GM12878 (cell line): Measurements from ENCODE around the gene KLLN. TPM values are rescaled to one million over a fixed set of nuclear protein-coding genes. Genes with fewer than 3 reads are reported as not detected.

ENCODE experiments used
- ASH2L ChIP-seq: fragments of 300-600, 200-600 bp; sonication (generic); IDR thresholded peaks from 2 replicates; pipeline ENCODE4 v1.6.1; 2017; ENCODE audit warnings: low read depth, mild to moderate bottlenecking, borderline replicate concordance
- ATF2 ChIP-seq: IDR thresholded peaks from 2 replicates; pipeline ENCODE4 v1.6.1; 2012; ENCODE audit warnings: low read length, inconsistent platforms
- BACH1 ChIP-seq: fragments of 450-650 bp; IDR thresholded peaks from 2 replicates; pipeline ENCODE4 v1.6.1; 2017; ENCODE audit warnings: mild to moderate bottlenecking, borderline replicate concordance
- BMI1 ChIP-seq: fragments of 450-650 bp; IDR thresholded peaks from 2 replicates; pipeline ENCODE4 v1.6.1; 2016; ENCODE audit warnings: mild to moderate bottlenecking, moderate library complexity, borderline replicate concordance
- CREB1 ChIP-seq: IDR thresholded peaks from 2 replicates; pipeline ENCODE4 v1.6.1; 2012; ENCODE audit warnings: low read depth, mild to moderate bottlenecking, inconsistent platforms
- CREM ChIP-seq: IDR thresholded peaks from 2 replicates; pipeline ENCODE4 v1.6.1; 2014; ENCODE audit warnings: antibody characterized with exemption, low read depth
- E2F8 ChIP-seq: fragments of 450-650 bp; IDR thresholded peaks from 2 replicates; pipeline ENCODE4 v1.6.1; 2018; ENCODE audit warnings: mild to moderate bottlenecking, low read depth, moderate library complexity; ENCODE audit not compliant: partially characterized antibody
- ELK1 ChIP-seq: IDR thresholded peaks from 2 replicates; pipeline ENCODE4 v1.6.1; 2012; ENCODE audit warnings: low read depth, low read length, improper control_type of control experiment
- MLLT1 ChIP-seq: fragments of 450-650 bp; IDR thresholded peaks from 2 replicates; pipeline ENCODE4 v1.6.1; 2016; ENCODE audit warnings: mild to moderate bottlenecking
- MTA2 ChIP-seq: fragments of 450-650 bp; IDR thresholded peaks from 2 replicates; pipeline ENCODE4 v1.6.1; 2016; ENCODE audit warnings: low read depth, mild to moderate bottlenecking, moderate library complexity
- MXI1 ChIP-seq: fragments of 150-350 bp; IDR thresholded peaks from 2 replicates; pipeline ENCODE4 v1.6.1; 2011; ENCODE audit warnings: low read depth, mild to moderate bottlenecking, inconsistent platforms, low read length, improper control_type of control experiment
- MYC ChIP-seq: IDR thresholded peaks from 2 replicates; pipeline ENCODE4 v1.6.1; 2011; ENCODE audit warnings: mild to moderate bottlenecking, low read length, moderate library complexity, inconsistent platforms; ENCODE audit not compliant: insufficient read depth, insufficient replicate concordance, insufficient read length, severe bottlenecking
- NR2F1 ChIP-seq: fragments of 450-650 bp; conservative IDR thresholded peaks from 2 replicates; pipeline ENCODE4 v1.6.1; 2017; ENCODE audit warnings: mild to moderate bottlenecking
- POLR2A ChIP-seq: IDR thresholded peaks from 2 replicates; pipeline ENCODE4 v1.6.1; 2011; ENCODE audit warnings: low read depth, mild to moderate bottlenecking, low read length
- POLR2AphosphoS5 ChIP-seq: IDR thresholded peaks from 2 replicates; pipeline ENCODE4 v1.6.1; 2011; ENCODE audit warnings: mild to moderate bottlenecking, low read length, inconsistent platforms
- RB1 ChIP-seq: fragments of 450-650 bp; formaldehyde crosslinking; IDR thresholded peaks from 2 replicates; pipeline ENCODE4 v1.6.1; 2017; ENCODE audit warnings: mild to moderate bottlenecking, borderline replicate concordance
- RUNX3 ChIP-seq: IDR thresholded peaks from 2 replicates; pipeline ENCODE4 v1.6.1; 2012; ENCODE audit warnings: low read length, inconsistent platforms
- SIN3A ChIP-seq: IDR thresholded peaks from 2 replicates; pipeline ENCODE4 v1.6.1; 2012; ENCODE audit warnings: low read depth, low read length, improper control_type of control experiment
- STAT1 ChIP-seq: fragments of 450-650 bp; conservative IDR thresholded peaks from 2 replicates; pipeline ENCODE4 v1.6.1; 2014; ENCODE audit warnings: antibody characterized with exemption, mild to moderate bottlenecking
- TARDBP ChIP-seq: IDR thresholded peaks from 2 replicates; pipeline ENCODE4 v1.6.1; 2016; ENCODE audit warnings: borderline replicate concordance
- USF1 ChIP-seq: IDR thresholded peaks from 2 replicates; pipeline ENCODE4 v1.6.1; 2011; ENCODE audit warnings: borderline replicate concordance, low read depth, mild to moderate bottlenecking, moderate library complexity, mixed read lengths, low read length; ENCODE audit not compliant: insufficient read depth; ENCODE audit errors: extremely low read length
- YY1 ChIP-seq: IDR thresholded peaks from 2 replicates; pipeline ENCODE4 v1.6.1; 2011; ENCODE audit warnings: low read depth, mild to moderate bottlenecking, low read length
- ZNF217 ChIP-seq: fragments of 450-650 bp; IDR thresholded peaks from 2 replicates; pipeline ENCODE4 v1.6.1; 2017; ENCODE audit warnings: antibody characterized with exemption, mild to moderate bottlenecking
- polyA plus RNA-seq, 11 experiments: library from polyadenylated mRNA; depleted of rRNA in 4 of 11; unstranded in 6 of 11; stranded (reverse) in 5 of 11; fragments of >200 nt; fragmentation: Nextera tagmentation in 4 of 11; fragmentation: Illumina TruSeq in 1 of 11; extraction: Ambion mirVana in 4 of 11; extraction: Trizol in 1 of 11; gene quantifications; 1 replicate in 1 of 11; 2 replicates in 10 of 11; pipeline versions ENCODE4 v1.2.1 to v1.2.3, GENCODE V29; 2011 to 2016; ENCODE audit warnings: inconsistent platforms in 2 of 11, missing spikeins in 2 of 11, low read depth in 1 of 11
- total RNA-seq, 4 experiments: library from RNA; depleted of rRNA in 3 of 4; stranded (reverse); fragments of >200 nt in 3 of 4; fragmentation: Illumina TruSeq in 1 of 4; extraction: Trizol in 1 of 4; gene quantifications; 2 replicates each; pipeline versions ENCODE4 v1.2.1 to v1.2.3, GENCODE V29; 2013 to 2021

KLLN gene
- total and polyA plus RNA-seq, 10 of the 15 experiments (the other 5 are each of a cell fraction or from before 2014, with no cell fraction given), result 0.87 to 2.2 (median 1.7) TPM

- TF ChIP-seq ELK1 (peak; percentile 72; the same call in 1 of the 2 replicates), NR2F1 (peak; percentile 77; the same call in 1 of the 2 replicates), MTA2 (no peak), CREM (peak; percentile 49), CREB1 (peak; percentile 82), STAT1 (0 out of 2 replicates have a peak, but pooled peaks have one; percentile 40), BMI1 (no peak), SIN3A (peak; percentile 56; the same call in 1 of the 2 replicates), E2F8 (no peak), MYC (peak; percentile 43), ASH2L (no peak), MXI1 (peak; percentile 60; the same call in 1 of the 2 replicates), YY1 (peak; percentile 97), POLR2AphosphoS5 (peak; percentile 79; the same call in 1 of the 2 replicates), ATF2 (no peak), TARDBP (peak; percentile 82), ZNF217 (no peak), RB1 (peak; percentile 83; the same call in 1 of the 2 replicates), USF1 (peak; percentile 17), RUNX3 (peak; percentile 79), BACH1 (peak; percentile 63), POLR2A (peak; percentile 88), MLLT1 (peak; percentile 51; the same call in 1 of the 2 replicates)
Measured at GRCh38 chr10:87863053-87863943, at the start of gene KLLN, which contains the start of gene PTEN (continued).
